ENCODE results near the gene HIPK2. TPM values are rescaled to one million over a fixed set of nuclear protein-coding genes. Genes with fewer than 3 reads are reported as not detected.
"Not testable (repeated sequence)": the region's sequence is repeated elsewhere in the genome, so short reads cannot be mapped to it uniquely, and the experiment has no call there.

The HIPK2 gene
- total RNA-seq, 2 donors from 2014 or later = 95.1 to 125 TPM

GRCh38 chr7:139553991-139554700, 223.7 kb downstream of the HIPK2 start:
- not testable (repeated sequence) for H3K9me3 Mint-ChIP-seq; H3K9me3 ChIP-seq (ENCODE audit: control insufficient read depth, low read length); H3K27me3 Mint-ChIP-seq (ENCODE audit: insufficient read depth); H3K4me3 Mint-ChIP-seq; H3K27ac Mint-ChIP-seq; H3K27me3 ChIP-seq (ENCODE audit: control insufficient read depth, insufficient read depth, low read length, poor library complexity, severe bottlenecking); H3K9ac ChIP-seq (ENCODE audit: extremely low read depth, low read length, poor library complexity, severe bottlenecking); H3K4me1 ChIP-seq (ENCODE audit: control insufficient read depth, insufficient read depth, low read length); H3K36me3 Mint-ChIP-seq (ENCODE audit: low read depth); H3K36me3 ChIP-seq (ENCODE audit: control insufficient read depth, insufficient read depth, low read length); H3K4me3 ChIP-seq (ENCODE audit: low read length); H3K27ac ChIP-seq (ENCODE audit: low read depth, low read length)
- TF ChIP-seq CTCF (conservative IDR thresholded peaks at IDR 0.05) = peak; percentile 72
- DNase-seq = peak; percentile 82
- 87 to 93% methylated on average over 8 of the region's 8 CpGs for WGBS, 2 experiments (ENCODE audit: insufficient coverage in 1 of 2, insufficient read length in 1 of 2)
- H3K4me1 Mint-ChIP-seq = peaks cover 15% of the 10 kb centered on the region

GRCh38 chr7:139548302-139549028, 229.3 kb downstream of the HIPK2 start:
- Histone ChIP-seq H3K27ac (ENCODE audit: low read depth, low read length) (no peak overlapping the region), H3K27me3 (ENCODE audit: control insufficient read depth, insufficient read depth, low read length, poor library complexity, severe bottlenecking) (no peaks in the 10 kb centered on the region), H3K9ac (ENCODE audit: extremely low read depth, low read length, poor library complexity, severe bottlenecking) (no peak overlapping the region), H3K36me3 (ENCODE audit: control insufficient read depth, insufficient read depth, low read length) (no peaks in the 10 kb centered on the region), H3K9me3 (ENCODE audit: control insufficient read depth, low read length) (no peaks in the 10 kb centered on the region), H3K4me1 (ENCODE audit: control insufficient read depth, insufficient read depth, low read length) (peaks cover 2% of the 10 kb centered on the region), H3K4me3 (ENCODE audit: low read length) (no peak overlapping the region)
- Mint-ChIP-seq H3K4me1 (peaks cover 8% of the 10 kb centered on the region), H3K4me3 (no peak overlapping the region), H3K36me3 (ENCODE audit: low read depth) (no peaks in the 10 kb centered on the region), H3K27ac (no peak overlapping the region), H3K27me3 (ENCODE audit: insufficient read depth) (peaks cover 3% of the 10 kb centered on the region), H3K9me3 (peaks cover 1% of the 10 kb centered on the region)
- no peak for TF ChIP-seq CTCF (conservative IDR thresholded peaks at IDR 0.05)
- WGBS, 2 experiments (ENCODE audit: insufficient coverage in 1 of 2, insufficient read length in 1 of 2) = 90 to 93% methylated on average over 4 to 5 of the region's 5 CpGs
- no peak for DNase-seq

- Histone ChIP-seq H3K36me3 (ENCODE audit: control insufficient read depth, insufficient read depth, low read length) (no peaks in the 10 kb centered on the region), H3K9me3 (ENCODE audit: control insufficient read depth, low read length) (no peaks in the 10 kb centered on the region), H3K4me1 (ENCODE audit: control insufficient read depth, insufficient read depth, low read length) (peaks cover 2% of the 10 kb centered on the region), H3K27ac (ENCODE audit: low read depth, low read length) (no peak overlapping the region), H3K9ac (ENCODE audit: extremely low read depth, low read length, poor library complexity, severe bottlenecking) (no peak overlapping the region), H3K4me3 (ENCODE audit: low read length) (no peak overlapping the region), H3K27me3 (ENCODE audit: control insufficient read depth, insufficient read depth, low read length, poor library complexity, severe bottlenecking) (no peaks in the 10 kb centered on the region)
- 87 to 100% methylated on average over 4 to 11 of the region's 11 CpGs for WGBS, 2 experiments (ENCODE audit: insufficient coverage in 1 of 2, insufficient read length in 1 of 2)
- Mint-ChIP-seq H3K36me3 (ENCODE audit: low read depth) (no peaks in the 10 kb centered on the region), H3K27me3 (ENCODE audit: insufficient read depth) (peaks cover 9% of the 10 kb centered on the region), H3K4me3 (no peak overlapping the region), H3K27ac (no peak overlapping the region), H3K9me3 (no peaks in the 10 kb centered on the region), H3K4me1 (peaks cover 4% of the 10 kb centered on the region)
- DNase-seq = no peak
- TF ChIP-seq CTCF (conservative IDR thresholded peaks at IDR 0.05) = no peak
Observed at GRCh38 chr7:139544645-139545044, 233.2 kb downstream of the HIPK2 start.
